HK-2 (cell line): Measurements from ENCODE around the gene PTN.

Experiments
- DNase-seq: peaks from one replicate; pipeline ENCODE4 v3.0.0-alpha.2; 2018; ENCODE audit not compliant: unreplicated experiment

Gene PTN

DNA sequence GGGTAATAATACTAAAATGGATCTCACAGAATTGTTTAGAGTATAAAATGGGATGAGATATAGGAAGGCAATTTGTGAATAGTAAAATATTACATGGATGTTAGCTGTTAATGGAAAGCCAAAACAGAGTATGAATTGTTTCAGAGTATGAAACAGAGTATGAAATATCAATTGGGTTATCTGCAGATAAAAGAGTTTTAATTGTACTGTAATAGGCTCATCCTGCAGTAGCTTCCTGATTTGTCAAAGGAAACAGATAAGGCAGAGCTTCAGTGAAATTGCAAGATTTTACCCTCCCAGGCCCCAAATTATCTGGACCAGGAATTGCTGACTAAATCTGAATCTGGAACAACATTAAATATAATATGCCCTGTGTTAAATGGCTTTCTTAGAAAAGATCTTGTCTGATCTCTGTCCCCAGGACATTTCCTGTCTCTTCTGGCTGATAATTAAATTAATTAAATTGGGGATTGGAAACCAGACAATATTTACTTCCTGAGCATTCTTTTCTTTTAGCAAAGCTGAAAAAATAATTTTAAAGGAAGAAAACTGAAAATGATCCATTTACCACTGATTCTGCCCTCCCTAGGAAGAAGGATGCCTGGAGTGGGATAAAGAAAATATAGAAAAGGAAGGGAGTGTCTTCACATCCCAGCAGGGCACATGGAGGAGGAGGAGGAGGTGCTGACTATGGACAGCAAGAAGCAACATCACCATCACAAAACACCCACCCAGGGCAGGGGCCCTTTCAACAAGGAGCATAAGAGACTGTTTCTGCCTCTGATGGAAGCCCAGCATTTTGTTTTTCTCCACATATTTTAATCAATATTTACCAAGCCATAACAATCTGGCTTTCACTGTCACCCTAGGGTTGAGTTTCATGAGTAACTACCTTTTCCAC lies 18.5 kb downstream of the PTN start:
- DNase-seq = no peak

- no peak for DNase-seq
These were observed 26.7 kb downstream of the PTN start for GRCh38 chr7:137316648-137317353.

- no peak for DNase-seq
These were observed 30.3 kb downstream of the PTN start for GRCh38 chr7:137313201-137313600.

- no peak for DNase-seq
These were observed 36.8 kb downstream of the PTN start for GRCh38 chr7:137306748-137307147.

DNA sequence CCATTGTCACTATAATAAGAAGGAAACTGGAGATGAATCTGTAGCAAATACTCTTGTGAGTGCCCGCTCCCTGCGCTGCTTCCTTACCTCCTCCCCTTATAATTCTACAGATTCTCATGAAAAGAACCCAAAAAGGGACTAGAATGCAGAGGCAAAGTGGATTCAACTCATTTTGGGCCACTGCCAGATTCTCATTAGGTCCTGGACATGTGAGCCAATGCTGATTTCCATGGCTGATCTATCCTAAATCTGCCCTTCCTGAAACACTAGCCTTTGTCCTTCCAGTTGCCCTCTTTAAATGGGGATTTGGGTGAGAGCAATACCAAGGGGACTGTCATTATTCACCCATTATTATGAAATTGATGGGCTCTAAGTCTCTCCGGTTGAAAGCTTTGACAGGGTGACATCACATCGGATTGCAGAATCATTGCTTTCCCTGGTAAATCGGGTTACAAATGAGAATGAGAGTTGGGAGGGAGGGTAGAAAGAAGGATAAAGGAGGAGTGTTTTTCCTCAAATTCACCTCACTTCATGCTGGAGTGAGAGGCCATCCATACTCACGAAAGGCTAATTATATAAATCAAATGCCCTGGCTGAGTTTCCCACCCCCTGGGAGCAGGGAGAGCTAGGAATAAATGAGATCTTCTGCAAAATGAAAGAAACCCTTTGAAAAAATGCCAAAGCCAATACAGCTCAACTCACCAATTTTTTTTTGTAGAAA lies 37.5 kb downstream of the PTN start:
- no peak for DNase-seq

DNA sequence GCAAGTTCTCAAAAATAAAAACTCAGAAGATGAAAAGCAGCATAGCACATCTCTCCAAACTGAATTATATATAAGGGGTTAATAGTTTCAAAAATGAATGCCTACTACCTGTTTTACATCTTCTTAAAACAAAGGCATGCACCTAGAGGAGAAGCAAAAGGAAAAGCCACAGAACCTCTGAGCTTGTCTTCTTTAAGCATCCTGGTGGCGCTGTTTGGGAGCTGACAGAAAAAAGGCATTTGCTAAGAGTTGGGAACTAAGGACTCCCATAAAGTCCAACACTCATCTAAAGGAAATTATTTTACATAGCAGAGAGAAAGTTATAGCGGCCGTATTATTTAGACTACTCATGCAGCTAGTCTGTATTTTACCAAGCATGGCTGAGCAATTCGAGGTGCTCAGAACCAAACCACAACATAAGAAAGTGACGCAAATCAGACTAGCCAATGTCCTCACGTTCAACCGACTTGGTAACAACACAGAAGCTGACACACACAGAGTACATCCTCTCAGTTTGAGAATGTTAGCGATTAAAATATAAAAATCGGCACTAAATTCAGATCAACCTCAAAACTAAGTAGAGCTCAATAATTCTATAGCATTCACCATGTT lies 38.8 kb downstream of the PTN start:
- no peak for DNase-seq

DNA sequence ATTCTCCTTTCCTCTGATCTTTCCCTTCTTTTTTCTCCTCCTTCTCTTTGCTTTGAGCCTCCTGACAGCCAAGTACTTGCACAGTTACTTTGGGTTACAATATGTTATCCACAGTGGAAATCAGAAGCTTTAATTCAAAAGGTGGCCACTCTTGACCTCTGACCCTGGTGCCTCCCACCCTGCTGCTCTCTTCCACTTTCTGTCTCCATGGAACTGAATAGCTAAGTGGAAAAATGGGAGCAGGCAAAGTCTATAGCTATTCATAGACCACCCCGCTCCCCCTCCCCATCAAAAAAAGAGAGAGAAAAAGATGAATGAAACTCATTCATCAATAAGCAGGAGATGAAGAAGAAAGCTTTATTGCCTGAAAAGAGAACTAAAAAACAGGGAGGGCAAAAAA lies 39.4 kb downstream of the PTN start:
- DNase-seq = no peak

DNA sequence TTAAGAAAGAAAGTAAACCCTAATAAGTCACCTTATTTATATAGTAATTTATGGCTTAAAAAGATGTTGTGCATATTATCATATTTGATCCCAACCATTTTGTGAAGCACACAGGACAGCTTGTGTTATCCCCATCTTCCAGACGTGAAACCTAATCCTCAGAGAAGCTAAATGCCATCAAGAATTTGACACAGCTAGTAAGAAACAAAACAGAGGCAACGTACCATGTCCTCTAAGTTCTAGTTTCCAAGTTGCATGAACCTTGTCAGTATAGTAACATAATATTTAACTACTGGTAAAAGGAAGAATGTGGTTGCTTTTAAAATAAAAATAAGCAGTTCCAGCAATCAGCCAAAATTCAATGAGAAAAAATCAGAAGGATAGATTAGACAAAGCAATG lies 41.5 kb downstream of the PTN start:
- DNase-seq = no peak

GRCh38 chr7:137298464-137298794 lies 45.1 kb downstream of the PTN start:
- no peak for DNase-seq

- no peak for DNase-seq
These were observed 45.7 kb downstream of the PTN start for GRCh38 chr7:137297551-137298463.

DNA sequence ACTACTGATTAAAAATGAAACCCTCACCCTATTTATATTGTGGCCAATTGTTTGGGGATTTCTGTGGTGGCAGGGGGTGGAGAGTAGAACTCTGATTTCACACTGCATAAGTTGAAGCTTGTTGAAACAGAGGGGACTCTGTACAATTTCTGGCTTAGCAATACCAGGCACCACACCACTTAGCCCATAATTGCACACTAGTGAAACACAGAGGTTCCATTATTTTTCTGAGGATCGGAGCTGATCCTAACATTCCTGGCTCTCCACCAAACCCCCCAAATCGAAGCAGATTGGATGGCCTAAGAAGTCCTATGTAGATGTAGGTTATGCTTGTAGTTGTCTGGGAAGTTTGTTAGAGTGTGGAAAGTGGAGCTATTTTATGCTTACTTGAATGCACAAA lies 47.0 kb downstream of the PTN start:
- no peak for DNase-seq

DNA sequence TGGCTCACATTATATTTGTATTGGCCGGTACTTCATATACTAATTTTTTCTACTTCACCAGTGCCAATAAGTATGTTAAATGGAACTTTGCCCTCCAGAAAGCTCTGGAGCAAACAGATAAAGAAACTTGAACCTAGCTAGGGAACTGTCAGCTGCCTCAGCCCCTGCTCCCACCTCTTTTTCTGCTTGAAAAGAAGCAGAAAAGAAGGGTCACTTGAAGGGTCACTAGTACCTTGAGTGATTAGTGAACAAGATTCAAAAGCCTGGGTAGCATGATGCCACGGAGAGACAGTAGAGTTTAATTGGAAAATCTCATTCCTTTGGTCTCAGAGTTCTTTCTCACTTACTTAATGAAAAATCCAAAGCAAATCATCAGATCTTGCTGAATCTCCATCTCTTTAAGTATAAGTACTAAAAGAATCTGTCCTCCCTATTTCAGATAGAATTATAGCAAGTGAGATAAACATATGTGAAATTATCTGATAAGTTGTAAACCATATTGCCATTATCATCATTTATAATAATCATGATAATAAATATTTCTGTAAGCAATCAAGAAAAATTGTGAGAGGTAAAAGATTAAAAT lies 47.7 kb downstream of the PTN start:
- DNase-seq = no peak

DNA sequence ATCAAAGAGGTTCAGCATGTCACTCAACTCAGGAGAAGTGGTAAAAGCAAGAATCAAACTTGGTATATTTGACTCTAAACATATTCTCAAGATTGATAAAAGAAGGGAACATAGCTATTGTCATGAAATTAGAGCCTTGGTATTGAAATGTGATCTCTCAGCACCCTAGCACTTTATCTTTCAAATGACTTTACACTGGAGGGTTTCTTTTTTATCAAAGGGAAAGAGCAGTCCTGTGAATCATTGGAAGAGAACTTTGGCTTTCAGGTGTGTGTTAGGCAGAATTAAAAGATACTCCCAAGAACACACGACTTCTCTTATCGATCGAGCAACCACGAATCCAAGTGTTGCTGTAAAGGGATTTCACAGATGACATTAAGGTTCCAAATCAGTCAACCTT lies 54.4 kb downstream of the PTN start:
- no peak for DNase-seq

DNA sequence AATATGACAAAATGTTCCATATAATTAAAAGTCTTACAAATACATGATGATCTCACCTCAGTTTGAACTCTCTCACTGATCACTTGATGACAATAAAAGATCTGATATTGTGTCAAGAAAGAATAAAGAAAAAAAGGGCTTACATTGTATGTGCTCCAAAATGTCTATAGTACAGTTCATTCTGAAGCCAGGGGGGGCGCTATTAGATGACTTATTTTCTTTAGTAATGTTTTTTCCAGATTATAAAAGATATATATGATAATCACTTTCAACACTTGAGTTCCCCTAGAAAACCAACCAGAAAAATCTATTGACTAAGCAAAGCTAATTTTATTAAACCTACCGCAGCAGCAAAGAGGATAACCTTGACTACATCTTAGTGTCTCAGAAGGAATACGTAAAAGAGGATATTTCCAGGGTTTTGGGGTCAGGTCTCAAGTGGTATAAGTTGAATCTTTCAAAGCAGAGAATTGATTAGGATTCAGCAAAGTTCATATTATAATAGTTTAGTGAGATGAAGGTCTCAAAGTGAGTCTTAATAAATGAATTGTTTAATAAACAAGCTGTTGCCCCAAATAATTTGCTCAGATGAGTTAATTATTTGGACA lies 55.8 kb downstream of the PTN start:
- no peak for DNase-seq

DNA sequence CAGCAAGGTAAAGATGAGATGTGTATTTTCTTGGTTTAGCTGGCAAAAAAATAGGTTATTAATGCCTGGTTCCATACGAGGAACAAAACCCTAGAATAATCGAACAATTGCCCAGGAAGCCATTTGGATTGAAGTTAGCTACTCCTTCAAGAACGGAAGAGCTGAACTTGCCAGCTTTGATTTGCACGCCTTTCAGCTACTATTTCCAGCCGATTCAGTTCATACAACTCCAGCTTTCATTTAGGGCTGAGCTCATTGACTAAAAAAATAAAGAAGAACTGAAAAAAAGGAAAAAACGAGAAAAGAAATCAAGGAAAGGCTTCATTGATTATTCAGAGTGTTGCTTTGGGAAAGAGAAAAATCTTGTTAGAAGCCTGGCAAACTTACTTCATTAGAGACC lies 60.4 kb downstream of the PTN start:
- DNase-seq = no peak

DNA sequence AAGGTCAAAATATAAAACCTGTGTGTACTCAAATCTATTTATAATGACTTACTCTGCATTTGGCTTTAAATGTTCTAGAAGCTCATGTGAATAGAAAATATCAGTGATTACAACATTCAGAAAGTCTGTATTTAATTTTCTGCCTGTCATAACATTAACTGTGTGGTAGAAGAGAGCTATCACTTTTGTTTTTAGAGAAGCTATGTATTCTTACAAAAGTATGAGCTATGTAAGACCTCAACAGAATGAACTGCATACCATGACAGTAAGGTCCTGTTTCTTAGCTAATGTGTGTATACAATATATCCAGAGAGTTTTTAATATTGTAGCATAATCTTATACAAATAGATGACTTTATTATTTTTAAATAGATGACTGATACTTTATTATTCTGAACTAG lies 61.5 kb downstream of the PTN start:
- DNase-seq = no peak

- DNase-seq = no peak
These were observed 67.3 kb downstream of the PTN start for GRCh38 chr7:137276189-137276588.

GRCh38 chr7:137272249-137272648 lies 71.3 kb downstream of the PTN start:
- DNase-seq = no peak

DNA sequence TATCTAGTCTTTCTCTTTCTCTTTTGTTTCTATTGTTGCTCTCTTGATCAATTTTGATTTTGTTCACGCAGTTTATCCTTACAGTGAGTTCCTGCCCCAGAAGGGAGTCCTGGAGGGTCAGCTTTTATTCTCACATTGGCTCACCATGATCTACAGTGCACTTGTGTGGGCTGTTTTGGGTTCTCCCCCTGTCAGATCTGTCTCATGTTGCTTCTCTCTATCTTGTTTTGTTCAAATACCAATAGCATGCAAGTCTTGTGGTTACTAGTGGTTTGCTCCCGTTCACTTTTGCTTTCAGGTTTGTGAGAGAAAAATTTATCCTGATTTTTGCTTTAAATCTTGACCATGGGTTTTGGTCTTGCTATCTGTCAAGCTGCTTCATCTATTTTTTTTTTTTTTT lies 74.3 kb downstream of the PTN start:
- DNase-seq = no peak
